HG03558 (cell line): ENCODE results near the gene TUBB.

Experiments
- ATAC-seq: cut with Tn5 transposase; IDR thresholded peaks from one replicate; pipeline ENCODE4 v1.9.1; 2021; ENCODE audit warnings: moderate number of reproducible peaks; ENCODE audit not compliant: unreplicated experiment; ENCODE audit errors: extremely low read depth

Gene TUBB

GRCh38 chr6:30686908-30687658 lies 33.1 kb upstream of the TUBB start:
- no peak for ATAC-seq

DNA sequence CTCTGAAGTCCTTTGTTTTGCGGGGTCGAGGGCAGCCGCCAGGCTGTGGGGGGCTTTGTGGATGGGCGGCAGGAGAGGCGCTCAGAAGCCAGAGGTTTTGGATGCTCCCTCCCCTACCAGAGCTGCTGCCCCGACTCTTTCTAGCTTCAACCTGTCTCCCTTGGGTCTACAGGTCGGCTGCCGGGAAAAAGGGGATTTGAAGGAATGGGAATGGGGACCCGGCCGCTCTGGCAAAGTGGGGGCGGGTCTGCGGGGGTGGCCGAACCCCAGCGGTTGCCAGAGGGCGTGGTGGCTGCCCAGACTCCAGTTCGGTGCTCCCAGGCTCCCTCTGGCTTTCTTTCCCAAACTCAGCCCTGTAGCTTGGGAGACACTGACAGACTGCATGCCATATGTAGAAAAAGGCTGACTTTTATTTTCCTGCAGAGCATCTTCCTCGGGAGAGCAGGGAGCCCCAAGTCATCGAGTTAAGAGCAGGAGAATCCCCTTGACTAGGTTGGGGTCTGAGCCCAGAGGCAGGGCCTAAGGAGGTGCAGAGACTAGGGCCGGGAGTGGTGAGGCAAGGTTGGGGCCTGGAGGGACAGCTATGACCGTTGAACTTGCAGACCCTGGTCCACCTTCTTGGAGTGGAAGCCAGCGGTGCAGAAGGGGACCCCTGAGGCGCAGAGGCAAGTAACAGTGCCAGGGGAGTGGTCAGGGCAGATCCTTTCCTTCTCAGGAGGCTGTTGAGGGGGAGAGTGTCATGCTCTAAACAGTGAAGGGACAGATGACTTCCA lies 32.3 kb upstream of the TUBB start:
- ATAC-seq = no peak

- no peak for ATAC-seq
Observed at GRCh38 chr6:30688569-30688968, 31.6 kb upstream of the TUBB start.

- ATAC-seq = no peak
Observed at GRCh38 chr6:30689022-30689865, 30.9 kb upstream of the TUBB start.

- no peak for ATAC-seq
Observed at GRCh38 chr6:30689985-30690384, 30.2 kb upstream of the TUBB start.

GRCh38 chr6:30690403-30691207 lies 29.5 kb upstream of the TUBB start, which contains the start of gene NRM:
Gene NRM, minus strand, starts transcription at chr6:30690984. Its CDS starts 10 bp downstream, at chr6:30690974.
- ATAC-seq = no peak

- ATAC-seq = no peak
Observed at GRCh38 chr6:30691208-30691847, 28.8 kb upstream of the TUBB start.

DNA sequence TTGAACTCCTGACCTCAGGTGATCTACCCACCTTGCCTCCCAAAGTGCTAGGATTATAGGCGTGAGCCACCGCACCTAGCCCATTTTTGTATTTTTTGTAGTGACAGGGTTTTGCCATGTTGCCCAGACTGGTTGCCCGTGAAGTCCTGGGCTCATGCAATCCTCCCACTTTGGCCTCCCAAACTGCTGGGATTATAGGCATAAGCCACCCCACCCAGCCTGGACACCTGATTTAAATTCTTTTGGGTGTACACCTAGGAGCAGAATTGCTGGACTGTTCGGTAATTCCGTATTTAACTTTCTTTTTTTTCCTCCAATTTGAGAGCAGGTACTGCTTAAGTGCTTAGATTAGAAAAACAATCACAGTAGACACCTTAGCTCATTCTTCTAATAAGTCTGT lies 23.7 kb upstream of the TUBB start:
- ATAC-seq = no peak

- no peak for ATAC-seq
Observed at GRCh38 chr6:30700340-30700739, 19.8 kb upstream of the TUBB start.

- ATAC-seq = no peak
Observed at GRCh38 chr6:30703011-30703410, 17.1 kb upstream of the TUBB start.

GRCh38 chr6:30703821-30704220 lies 16.3 kb upstream of the TUBB start:
- no peak for ATAC-seq

GRCh38 chr6:30705620-30706019 lies 14.5 kb upstream of the TUBB start:
- no peak for ATAC-seq

DNA sequence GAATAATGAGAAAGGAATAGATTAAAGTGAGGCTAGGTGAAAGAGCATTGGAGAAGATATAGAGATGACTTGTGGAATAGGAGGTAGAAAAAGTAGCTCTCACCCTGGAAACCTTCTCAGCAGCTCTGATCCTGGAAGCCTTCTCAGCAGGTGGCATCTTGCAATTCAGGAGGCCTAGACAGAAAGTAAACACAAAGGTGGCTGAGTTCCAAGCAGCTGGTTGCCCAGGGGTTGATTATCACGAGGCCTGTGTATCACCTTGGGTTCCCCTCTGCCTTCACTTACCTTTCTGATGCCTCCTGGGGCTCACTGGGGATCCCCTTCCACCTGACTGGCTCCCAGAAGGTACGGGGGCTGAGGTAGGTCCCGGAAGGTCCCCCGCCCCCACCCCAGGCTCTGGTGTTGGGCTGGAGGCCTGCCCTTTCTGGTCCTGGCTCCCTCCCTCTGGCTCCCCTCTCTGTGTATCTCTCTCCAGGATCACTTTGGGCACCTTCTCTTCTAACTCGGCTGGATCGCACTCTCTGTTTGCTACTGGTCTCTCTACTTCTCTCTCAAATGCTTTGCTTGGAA lies 12.8 kb upstream of the TUBB start:
- ATAC-seq = no peak

DNA sequence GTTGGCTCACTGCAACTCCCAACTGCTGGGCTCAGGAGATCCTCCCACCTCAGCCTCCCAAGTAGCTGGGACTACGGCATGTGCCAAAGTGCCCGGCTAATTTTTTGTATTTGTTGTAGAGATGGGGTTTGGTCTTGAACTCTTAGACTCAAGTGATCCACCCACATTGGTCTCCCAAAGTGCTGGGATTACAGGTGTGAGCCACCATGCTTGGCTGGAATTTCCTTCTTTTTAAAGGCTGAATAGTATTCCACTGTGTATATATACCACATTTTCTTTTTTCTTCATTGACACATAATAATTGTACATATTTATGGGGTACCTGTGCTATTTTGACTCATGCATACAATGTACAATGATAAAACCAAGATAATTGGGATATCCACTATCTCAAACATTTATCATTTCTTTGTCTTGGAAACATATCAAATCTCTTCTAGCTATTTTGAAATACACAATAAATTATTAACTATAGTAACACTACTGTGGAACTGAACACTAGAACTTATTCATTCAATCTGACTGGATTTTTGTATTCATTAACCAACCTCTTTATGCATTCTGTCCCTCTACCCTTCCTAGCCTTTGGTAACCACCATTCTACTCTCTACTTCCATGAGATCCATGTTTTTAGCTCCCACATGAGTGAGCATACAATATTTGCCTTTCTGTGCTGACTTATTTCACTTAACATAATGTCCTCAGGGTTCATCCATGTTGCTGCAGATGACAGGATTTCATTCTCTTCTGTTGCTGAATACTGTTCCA lies 10.9 kb upstream of the TUBB start:
- no peak for ATAC-seq

GRCh38 chr6:30711758-30712380 lies 8.3 kb upstream of the TUBB start:
- ATAC-seq = no peak

- ATAC-seq = no peak
Observed at GRCh38 chr6:30712441-30712945, 7.7 kb upstream of the TUBB start.

GRCh38 chr6:30714263-30714662 lies 5.9 kb upstream of the TUBB start:
- ATAC-seq = no peak

DNA sequence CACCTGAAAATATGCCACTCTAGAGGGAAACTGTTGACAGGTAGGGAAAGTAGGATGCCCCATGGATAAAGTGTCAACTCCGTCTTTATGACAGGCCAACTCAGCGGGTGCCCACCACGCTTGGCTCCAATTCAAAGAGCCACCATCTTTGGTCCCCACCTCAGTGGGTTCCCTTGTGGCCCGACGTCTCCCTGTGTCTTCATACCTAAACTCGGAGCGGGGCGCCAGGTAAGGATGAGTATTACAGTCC lies 3.3 kb upstream of the TUBB start:
- ATAC-seq = no peak
